ENCODE data around the gene PSTPIP1.

Gene PSTPIP1

DNA sequence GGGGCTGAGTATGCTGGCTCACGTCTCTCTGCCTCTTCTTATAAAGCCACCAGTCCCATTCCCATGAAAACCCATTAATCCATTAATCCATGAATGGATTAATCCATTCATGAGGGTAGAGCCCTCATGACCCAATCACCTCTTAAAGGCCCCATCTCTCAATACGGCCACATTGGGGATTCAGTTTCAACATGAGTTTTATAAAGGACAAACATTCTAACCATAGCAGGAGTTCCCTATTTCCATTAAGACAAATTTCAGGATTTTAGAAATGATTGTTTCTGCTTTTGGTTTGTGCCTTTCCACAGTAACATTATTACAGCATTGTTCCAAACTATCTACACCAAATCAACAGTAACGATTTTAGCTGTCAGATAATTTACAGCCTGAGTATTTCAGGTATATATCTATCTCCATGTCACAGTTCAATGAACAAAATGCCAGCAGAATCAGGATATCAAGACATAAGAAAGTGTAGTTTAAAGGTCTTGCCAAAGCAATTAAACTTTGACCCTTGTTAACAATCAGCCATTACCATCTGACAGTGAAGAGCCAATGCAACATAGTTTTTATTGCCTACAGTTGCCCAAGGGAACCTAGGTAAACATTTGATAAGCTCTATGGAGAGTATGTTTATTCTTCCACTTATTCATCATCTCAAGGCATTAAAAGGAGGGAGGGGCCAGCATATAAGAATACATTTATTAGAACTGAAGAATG lies 72.2 kb downstream of the PSTPIP1 start:
- Mint-ChIP-seq H3K27ac (no peak overlapping the region), H3K36me3 (peaks cover 2% of the 10 kb centered on the region), H3K4me3 (no peak overlapping the region), H3K9me3 (ENCODE audit: low read depth) (no peaks in the 10 kb centered on the region), H3K4me1 (ENCODE audit: low read depth) (peaks cover 57% of the 10 kb centered on the region), H3K27me3 (no peaks in the 10 kb centered on the region)

GRCh38 chr15:77067691-77068367 lies 72.9 kb downstream of the PSTPIP1 start:
- H3K9me3 Mint-ChIP-seq (ENCODE audit: low read depth), result no peaks in the 10 kb centered on the region

DNA sequence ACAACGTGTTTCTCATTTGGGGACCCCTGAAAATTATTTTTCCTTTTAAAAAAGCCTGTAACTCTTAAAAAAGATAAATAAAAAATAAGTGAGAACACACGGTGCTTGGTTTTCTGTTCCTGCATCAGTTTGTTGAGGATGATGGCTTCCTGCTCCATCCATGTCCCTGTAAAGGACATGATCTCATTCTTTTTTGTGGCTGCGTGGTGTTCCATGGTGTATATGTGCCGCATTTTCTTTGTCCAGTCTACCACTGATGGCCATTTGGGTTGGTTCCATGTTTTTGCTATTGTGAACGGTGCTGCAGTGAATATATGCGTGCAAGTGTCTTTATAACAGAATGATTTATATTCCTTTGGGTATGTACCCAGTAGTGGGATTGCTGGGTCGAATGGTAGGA lies 73.7 kb downstream of the PSTPIP1 start:
- Mint-ChIP-seq H3K27ac (no peak overlapping the region), H3K27me3 (no peaks in the 10 kb centered on the region), H3K9me3 (ENCODE audit: low read depth) (no peaks in the 10 kb centered on the region), H3K36me3 (peaks cover 2% of the 10 kb centered on the region), H3K4me1 (ENCODE audit: low read depth) (peaks cover 53% of the 10 kb centered on the region), H3K4me3 (peak overlapping the region; percentile 37)

More at GRCh38 chr15:77067691-77068367, 72.9 kb downstream of the PSTPIP1 start:
- peaks cover 56% of the 10 kb centered on the region for H3K4me1 Mint-ChIP-seq (ENCODE audit: low read depth)
- no peaks in the 10 kb centered on the region for H3K27me3 Mint-ChIP-seq
- H3K4me3 Mint-ChIP-seq, result no peak overlapping the region
- H3K27ac Mint-ChIP-seq, result no peak overlapping the region
- peaks cover 2% of the 10 kb centered on the region for H3K36me3 Mint-ChIP-seq

GRCh38 chr15:77069521-77070121 lies 74.7 kb downstream of the PSTPIP1 start:
- H3K36me3 Mint-ChIP-seq, result peaks cover 2% of the 10 kb centered on the region
- H3K27ac Mint-ChIP-seq, result peak overlapping the region; percentile 66
- peak overlapping the region; percentile 90 for H3K4me3 Mint-ChIP-seq
- peaks cover 44% of the 10 kb centered on the region for H3K4me1 Mint-ChIP-seq (ENCODE audit: low read depth)
- no peaks in the 10 kb centered on the region for H3K9me3 Mint-ChIP-seq (ENCODE audit: low read depth)
- no peaks in the 10 kb centered on the region for H3K27me3 Mint-ChIP-seq

- H3K27ac Mint-ChIP-seq, result peak overlapping the region; percentile 66
- H3K4me1 Mint-ChIP-seq (ENCODE audit: low read depth), result peaks cover 40% of the 10 kb centered on the region
- H3K27me3 Mint-ChIP-seq, result no peaks in the 10 kb centered on the region
- peak overlapping the region; percentile 90 for H3K4me3 Mint-ChIP-seq
- H3K9me3 Mint-ChIP-seq (ENCODE audit: low read depth), result no peaks in the 10 kb centered on the region
- H3K36me3 Mint-ChIP-seq, result peaks cover 2% of the 10 kb centered on the region
Measured at GRCh38 chr15:77070180-77070494, 75.2 kb downstream of the PSTPIP1 start.

GRCh38 chr15:77070495-77071304 lies 75.8 kb downstream of the PSTPIP1 start, which contains the start of gene TSPAN3:
Gene TSPAN3, minus strand, starts transcription at chr15:77071109. Its CDS starts 155 bp downstream, at chr15:77070954.
- peak within 1 kb of the TSS; percentile 90 for H3K4me3 Mint-ChIP-seq
- H3K4me1 Mint-ChIP-seq (ENCODE audit: low read depth), result peaks cover 39% of the 10 kb centered on the region
- H3K27ac Mint-ChIP-seq, result peak within 1 kb of the TSS; percentile 87
- no peaks in the 10 kb centered on the region for H3K27me3 Mint-ChIP-seq
- H3K36me3 Mint-ChIP-seq, result peaks cover 2% of the 10 kb centered on the region
- no peaks in the 10 kb centered on the region for H3K9me3 Mint-ChIP-seq (ENCODE audit: low read depth)

GRCh38 chr15:77071305-77072223 lies 76.6 kb downstream of the PSTPIP1 start:
- Mint-ChIP-seq H3K9me3 (ENCODE audit: low read depth) (no peaks in the 10 kb centered on the region), H3K27ac (peak overlapping the region; percentile 87), H3K4me3 (peak overlapping the region; percentile 74), H3K4me1 (ENCODE audit: low read depth) (peaks cover 38% of the 10 kb centered on the region), H3K36me3 (peaks cover under 1% of the 10 kb centered on the region), H3K27me3 (no peaks in the 10 kb centered on the region)

- H3K27ac Mint-ChIP-seq, result no peak overlapping the region
- H3K36me3 Mint-ChIP-seq, result no peaks in the 10 kb centered on the region
- peaks cover 19% of the 10 kb centered on the region for H3K4me1 Mint-ChIP-seq (ENCODE audit: low read depth)
- H3K27me3 Mint-ChIP-seq, result no peaks in the 10 kb centered on the region
- no peak overlapping the region for H3K4me3 Mint-ChIP-seq
- no peaks in the 10 kb centered on the region for H3K9me3 Mint-ChIP-seq (ENCODE audit: low read depth)
Measured at GRCh38 chr15:77074350-77074749, 79.4 kb downstream of the PSTPIP1 start.

DNA sequence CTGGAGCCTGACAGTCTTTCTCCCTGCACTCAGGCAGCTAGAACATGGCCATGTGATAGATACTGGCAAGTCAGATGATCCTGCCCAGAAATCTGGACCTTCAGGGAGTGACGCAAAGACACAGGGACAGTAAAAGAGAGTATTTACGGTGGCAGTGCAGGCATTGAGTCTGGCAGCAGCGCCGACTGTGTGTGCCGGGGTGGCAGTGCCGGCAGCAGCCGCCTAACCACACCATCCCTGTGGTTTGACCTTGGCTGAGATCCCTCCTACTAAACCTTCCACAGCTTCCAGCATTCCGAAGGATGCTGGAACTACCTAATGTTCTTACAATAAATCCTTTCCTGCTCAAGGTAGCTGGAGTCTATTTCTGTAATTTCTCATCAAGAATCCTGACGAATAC lies 80.6 kb downstream of the PSTPIP1 start:
- no peaks in the 10 kb centered on the region for H3K27me3 Mint-ChIP-seq
- no peak overlapping the region for H3K27ac Mint-ChIP-seq
- no peaks in the 10 kb centered on the region for H3K36me3 Mint-ChIP-seq
- no peak overlapping the region for H3K4me3 Mint-ChIP-seq
- peaks cover 11% of the 10 kb centered on the region for H3K4me1 Mint-ChIP-seq (ENCODE audit: low read depth)
- no peaks in the 10 kb centered on the region for H3K9me3 Mint-ChIP-seq (ENCODE audit: low read depth)

GRCh38 chr15:77076323-77076915 lies 81.5 kb downstream of the PSTPIP1 start:
- no peaks in the 10 kb centered on the region for H3K36me3 Mint-ChIP-seq
- H3K4me1 Mint-ChIP-seq (ENCODE audit: low read depth), result peaks cover 8% of the 10 kb centered on the region
- H3K9me3 Mint-ChIP-seq (ENCODE audit: low read depth), result no peaks in the 10 kb centered on the region
- no peak overlapping the region for H3K4me3 Mint-ChIP-seq
- H3K27me3 Mint-ChIP-seq, result no peaks in the 10 kb centered on the region
- H3K27ac Mint-ChIP-seq, result no peak overlapping the region

GRCh38 chr15:77081971-77082370 lies 87.0 kb downstream of the PSTPIP1 start:
- no peak overlapping the region for H3K4me3 Mint-ChIP-seq
- peaks cover 17% of the 10 kb centered on the region for H3K4me1 Mint-ChIP-seq (ENCODE audit: low read depth)
- no peaks in the 10 kb centered on the region for H3K27me3 Mint-ChIP-seq
- no peaks in the 10 kb centered on the region for H3K9me3 Mint-ChIP-seq (ENCODE audit: low read depth)
- H3K36me3 Mint-ChIP-seq, result no peaks in the 10 kb centered on the region
- H3K27ac Mint-ChIP-seq, result no peak overlapping the region

GRCh38 chr15:77083381-77084160 lies 88.6 kb downstream of the PSTPIP1 start:
- no peaks in the 10 kb centered on the region for H3K27me3 Mint-ChIP-seq
- no peaks in the 10 kb centered on the region for H3K36me3 Mint-ChIP-seq
- H3K4me1 Mint-ChIP-seq (ENCODE audit: low read depth), result peaks cover 17% of the 10 kb centered on the region
- no peaks in the 10 kb centered on the region for H3K9me3 Mint-ChIP-seq (ENCODE audit: low read depth)
- H3K4me3 Mint-ChIP-seq, result peak overlapping the region; percentile 70
- no peak overlapping the region for H3K27ac Mint-ChIP-seq

DNA sequence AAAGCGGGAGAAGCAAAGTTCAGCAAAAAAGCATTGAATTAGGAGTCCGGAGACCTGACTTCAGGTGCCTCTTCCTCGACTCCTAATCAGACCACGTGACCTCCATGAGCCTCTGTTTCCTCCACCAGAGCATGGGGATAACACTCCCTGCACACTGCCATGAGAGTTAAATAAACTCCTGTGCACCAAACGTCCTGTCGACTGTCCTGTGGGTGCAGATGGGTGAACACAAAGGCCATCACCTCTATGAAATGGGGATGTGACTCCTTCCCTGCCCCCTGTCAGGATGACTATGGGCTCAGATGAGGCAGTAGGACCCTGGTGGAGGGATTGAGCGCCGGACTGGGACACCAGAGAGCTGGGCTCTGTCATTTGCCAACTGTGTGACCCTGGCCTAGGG lies 89.5 kb downstream of the PSTPIP1 start:
- H3K27ac Mint-ChIP-seq, result no peak overlapping the region
- no peak overlapping the region for H3K4me3 Mint-ChIP-seq
- no peaks in the 10 kb centered on the region for H3K9me3 Mint-ChIP-seq (ENCODE audit: low read depth)
- H3K36me3 Mint-ChIP-seq, result no peaks in the 10 kb centered on the region
- H3K27me3 Mint-ChIP-seq, result no peaks in the 10 kb centered on the region
- peaks cover 17% of the 10 kb centered on the region for H3K4me1 Mint-ChIP-seq (ENCODE audit: low read depth)
